GM21515 (cell line): ENCODE results near the gene PRKD2.
A peak's percentile ranks its signal among the peaks of the same experiment; 100 is the strongest.

Experiments
- ATAC-seq: cut with Tn5 transposase; IDR thresholded peaks from one replicate; pipeline ENCODE4 v1.9.1; 2021; ENCODE audit not compliant: unreplicated experiment

Gene PRKD2

DNA sequence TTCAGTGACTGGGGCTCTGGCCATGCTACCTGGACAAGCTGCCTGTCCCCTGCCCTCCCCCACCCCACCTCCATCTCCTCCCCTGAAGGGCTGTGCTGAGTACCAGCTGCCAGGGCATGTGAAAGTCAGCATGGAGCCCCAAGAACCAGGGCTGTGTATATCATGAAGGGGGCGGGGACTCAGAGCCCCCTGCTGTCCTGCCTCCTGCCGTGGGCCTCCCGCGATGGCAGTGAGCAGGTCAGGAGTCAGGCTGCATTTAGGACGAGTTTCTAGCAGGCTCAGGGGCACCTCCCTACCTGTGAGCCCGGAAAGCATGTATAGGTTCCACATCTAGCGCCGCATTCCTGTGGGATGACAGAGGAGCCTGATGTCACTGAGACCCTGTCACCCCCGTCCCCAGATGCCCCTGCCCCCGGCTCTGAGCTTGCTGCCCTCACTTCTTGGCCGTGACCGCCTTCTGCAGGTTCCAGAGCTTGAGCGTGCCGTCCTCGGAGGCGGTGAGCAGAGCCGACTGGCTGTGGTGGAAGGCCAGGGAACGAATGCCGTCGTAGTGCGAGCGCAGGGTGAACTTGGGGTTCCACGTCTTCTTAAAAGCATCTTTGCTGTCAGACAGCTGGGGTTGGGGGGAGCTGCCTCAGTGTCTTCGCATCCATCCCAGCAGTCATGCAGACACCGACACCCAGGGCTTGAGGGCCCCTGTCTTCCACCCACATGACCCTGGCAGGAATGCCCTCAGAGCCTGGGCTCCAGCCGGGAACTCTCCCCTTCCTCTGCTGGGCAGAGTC, 8.3 kb upstream of the PRKD2 start:
- ATAC-seq, result no peak

DNA sequence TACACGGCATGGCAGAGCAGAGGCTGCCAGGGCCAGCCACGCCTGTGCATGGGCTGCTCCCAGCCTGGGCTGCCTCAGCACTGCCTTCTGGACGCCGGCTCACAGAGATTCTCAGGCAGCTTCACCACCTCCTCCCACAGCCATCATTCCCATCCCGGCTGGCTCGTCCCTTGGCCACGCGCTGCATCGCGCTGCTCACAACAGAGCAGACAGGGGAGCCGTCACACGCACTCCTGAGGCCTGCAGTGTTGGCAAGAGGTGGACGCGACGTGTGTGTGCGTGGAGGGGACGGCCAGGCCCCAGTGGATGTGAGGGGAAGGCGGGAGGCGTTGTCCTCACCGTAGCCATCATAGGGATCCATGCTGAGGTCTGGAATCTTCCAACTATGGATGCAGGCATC, 7.6 kb upstream of the PRKD2 start:
- ATAC-seq, result no peak

DNA sequence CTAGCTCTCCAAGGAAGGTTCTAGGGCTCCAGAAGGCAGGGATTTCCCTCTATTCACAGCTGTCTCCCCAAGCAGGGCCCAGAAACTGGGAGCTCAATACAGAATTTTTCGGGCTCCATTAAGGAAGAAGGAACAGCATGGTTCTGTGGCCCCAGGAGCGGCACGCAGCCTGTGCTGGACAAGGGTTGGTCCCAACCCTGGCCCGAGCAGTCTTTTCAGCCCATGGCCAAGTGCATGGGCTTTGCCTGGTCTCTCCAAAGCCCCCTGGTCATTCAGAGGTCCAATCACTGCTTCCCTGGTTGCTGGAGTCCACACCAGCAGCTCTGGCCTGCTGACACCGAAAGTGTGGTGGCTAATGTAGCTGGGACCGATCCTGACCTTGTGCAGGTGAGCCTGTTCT, 6.6 kb upstream of the PRKD2 start:
- no peak for ATAC-seq

DNA sequence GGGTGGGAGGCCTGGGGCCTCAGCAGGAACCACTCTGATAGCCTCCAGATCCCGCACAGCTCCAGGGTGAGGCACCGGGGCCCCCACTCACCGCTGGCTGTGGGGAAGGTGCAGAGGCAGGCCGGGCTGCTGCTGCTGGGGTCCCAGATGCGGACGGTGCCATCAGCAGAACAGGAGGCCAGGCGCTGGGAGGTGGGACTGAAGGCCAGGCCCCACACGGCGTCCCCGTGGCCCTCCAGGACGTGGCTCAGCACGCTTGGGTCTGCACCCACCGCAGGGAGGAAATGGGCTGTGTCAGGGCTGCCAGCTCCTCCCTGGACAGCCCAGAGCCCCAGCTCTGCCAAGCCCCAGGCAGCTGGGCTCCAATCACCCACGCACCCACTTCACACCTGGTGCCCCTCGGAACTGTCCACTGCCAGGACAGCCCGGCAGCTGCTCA, 6.1 kb upstream of the PRKD2 start:
- ATAC-seq, result no peak

DNA sequence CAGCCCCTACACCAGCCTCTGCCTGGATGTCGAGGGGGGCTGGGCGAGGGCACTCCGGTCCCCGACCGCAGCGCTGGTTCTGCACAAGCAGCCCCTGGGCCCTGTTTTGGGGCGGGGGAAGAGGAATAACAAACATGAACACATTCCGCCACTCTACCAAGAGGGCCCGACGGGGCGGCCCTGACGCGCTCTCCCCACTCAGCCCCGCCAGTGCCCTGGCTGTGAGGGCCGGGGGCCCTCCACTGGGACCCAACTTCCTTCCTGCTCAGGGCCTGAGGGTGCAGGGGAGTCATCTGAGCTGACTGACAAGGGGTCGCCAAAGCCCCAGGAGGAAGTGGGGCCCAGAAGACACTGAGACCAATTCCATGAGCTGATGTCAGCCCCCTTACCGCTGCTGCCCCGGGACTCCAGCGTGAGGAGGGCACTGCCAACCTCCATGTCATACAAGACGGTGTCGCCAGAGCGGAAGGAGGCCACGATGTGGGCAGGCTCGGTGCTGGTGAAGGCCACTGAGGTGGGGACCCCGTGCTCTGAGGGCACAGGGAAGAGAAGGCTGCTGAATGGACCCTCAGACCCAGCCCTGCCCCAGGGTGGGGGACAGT, 5.6 kb upstream of the PRKD2 start:
- no peak for ATAC-seq

DNA sequence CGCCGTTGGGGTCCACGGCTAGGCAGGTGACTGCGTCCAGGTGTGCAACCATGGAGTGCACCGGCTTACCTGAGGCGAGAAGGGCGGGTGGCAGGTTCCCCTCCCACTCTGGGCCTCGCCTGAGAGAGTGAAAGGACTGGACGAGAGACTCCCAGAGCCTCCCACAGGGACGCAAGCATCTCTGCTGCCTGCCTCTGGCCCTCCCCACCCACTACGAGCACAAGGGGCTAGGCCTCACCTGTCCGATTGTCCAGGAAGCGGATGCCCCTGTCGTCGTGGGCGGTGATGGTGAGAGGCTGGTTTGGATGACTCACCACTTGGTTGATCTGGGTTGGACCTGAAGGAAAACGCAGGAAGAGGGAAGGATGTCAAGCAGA, 5.1 kb upstream of the PRKD2 start:
- ATAC-seq, result no peak

DNA sequence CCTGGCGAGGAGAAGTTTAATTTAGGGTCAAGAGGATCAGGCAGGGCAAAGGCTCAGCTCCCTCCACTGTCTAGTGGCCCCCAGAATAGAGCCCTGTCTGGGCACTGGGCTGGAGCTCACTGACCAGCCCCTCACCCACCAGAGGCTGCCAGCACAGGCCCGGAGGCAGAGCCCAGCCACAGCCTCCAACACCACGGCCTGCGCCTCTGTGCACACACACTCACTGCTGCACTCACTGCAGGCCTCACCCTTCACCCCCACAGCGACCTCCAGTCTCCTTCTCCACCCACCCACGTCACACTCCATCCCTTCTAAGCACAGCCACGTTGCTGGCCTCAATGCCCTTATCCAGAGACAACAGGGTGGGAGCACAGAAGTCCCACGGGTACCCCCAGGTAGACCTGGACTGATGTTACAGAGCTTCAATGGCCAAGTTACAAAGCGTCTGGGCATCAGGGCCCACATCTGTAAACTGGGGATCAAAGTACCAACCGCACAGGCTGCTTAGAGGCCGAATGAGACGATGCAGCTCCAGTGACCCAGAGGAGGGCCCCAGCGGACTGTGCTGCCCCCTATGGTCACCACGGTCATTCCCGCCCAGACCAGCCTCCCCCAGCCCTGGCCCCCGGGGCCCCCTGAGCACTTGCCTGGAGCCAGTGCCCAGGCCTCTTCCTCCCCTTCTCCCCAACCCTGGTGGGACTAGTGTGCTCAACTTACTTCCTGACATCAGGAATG, 4.5 kb upstream of the PRKD2 start:
- ATAC-seq, result no peak

DNA sequence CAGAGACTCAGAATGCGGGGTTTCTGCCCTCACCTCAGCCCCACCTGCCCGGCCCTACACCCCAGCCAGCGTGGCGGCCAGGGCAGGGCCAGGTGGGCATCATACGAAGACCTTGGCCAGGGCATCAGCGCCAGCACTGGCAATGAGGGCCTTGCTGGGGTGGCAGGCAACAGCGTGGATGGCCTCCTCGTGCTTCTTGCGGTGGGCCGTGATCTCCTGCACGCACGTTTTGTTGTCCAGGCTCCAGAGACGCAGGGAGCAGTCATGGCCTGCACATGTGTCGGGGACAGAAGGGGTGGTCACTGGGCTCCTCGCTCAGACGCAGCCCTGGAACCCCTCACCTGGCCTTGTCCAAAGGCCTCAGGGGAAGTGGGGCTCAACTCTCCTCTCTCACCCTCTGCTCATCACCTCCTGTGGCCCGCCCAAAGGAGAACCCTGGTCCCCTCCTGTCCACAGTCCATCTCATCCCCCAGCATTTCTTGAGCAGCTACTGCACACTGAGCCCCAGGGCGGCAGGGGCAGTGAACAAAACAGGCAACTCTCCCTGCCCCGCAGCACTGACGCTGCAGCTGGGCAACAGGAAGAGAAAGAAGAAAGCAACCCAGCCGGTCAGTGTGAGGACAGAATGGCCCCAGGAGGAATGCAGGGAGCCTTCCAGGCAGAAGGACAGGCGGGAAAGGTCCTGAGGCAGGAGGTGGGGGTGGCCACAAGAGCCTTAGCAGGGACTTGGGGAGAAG, 3.8 kb upstream of the PRKD2 start:
- no peak for ATAC-seq

DNA sequence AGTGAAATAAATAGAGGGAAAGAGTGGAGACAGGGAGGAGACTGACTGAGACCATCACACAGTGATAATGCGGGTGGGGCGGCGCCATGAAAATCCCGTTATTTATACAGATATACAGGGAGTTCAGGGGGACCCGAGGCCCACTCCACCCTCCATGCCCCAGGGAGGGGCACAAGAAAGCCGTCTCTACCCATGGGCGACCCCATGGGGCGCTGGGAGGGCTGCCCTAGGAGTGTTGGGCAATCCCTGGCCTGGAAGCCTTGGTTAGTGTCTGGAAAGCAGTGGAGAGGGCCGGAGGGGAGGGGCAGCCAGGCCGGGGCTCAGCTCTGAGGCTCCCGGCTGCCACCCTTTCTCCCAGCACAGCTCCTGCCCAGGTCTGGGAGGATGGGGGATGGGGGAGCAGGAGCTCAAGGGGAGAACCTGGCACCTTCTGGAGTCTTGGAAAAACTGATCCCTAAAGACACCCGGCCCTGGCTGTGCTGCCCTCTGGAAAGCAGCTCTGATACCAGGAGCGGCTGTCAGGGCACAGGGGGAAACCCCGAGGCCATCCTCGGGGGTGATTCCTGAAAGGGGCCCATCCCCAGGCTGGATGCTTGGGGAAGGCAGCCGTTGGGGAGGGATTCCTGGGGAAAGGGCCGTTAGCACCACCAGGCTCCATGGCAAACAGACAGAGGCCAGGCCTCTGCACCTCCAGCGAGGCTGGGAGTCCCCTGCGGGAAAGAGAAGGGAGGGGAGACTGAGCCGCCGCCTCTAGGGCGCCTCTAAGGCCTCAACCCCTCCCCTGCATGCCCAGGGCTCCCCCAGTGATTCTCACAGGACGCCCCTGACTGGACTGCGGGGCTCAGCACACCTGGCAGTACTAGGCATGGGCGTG, 3.0 kb upstream of the PRKD2 start:
- ATAC-seq, result no peak

DNA sequence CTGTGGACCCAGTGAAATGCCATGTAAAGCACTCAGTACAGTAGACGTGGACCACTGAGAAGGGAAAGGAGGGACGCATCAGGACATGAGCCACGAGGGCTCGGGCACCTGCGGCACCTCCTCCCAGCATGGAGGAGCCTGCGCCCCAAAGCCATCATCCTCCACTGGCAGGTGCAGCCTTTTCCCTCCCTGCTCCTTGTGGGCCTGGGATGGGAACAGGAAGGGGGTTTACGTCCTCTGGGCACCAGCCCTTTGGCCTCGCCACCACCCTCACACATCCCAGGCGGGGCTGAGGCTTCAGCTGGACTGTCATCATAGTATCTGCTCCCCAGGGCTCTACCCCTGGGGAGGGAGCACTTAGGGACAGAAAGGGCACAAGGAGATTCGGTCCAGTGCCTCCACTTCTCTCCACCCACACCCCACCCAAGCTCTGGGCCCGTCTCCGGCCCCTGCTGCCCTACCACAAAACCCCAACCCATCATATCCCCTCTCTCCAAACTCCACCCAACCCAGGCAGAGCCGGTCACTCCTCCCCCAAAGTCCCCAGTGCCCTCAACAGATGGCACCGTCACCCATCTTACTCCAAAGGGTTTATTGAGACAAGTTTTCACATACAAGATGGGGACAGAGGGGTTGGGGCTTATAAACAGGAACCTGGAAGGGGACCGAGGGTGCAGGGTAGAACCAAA, 2.2 kb upstream of the PRKD2 start:
- no peak for ATAC-seq

DNA sequence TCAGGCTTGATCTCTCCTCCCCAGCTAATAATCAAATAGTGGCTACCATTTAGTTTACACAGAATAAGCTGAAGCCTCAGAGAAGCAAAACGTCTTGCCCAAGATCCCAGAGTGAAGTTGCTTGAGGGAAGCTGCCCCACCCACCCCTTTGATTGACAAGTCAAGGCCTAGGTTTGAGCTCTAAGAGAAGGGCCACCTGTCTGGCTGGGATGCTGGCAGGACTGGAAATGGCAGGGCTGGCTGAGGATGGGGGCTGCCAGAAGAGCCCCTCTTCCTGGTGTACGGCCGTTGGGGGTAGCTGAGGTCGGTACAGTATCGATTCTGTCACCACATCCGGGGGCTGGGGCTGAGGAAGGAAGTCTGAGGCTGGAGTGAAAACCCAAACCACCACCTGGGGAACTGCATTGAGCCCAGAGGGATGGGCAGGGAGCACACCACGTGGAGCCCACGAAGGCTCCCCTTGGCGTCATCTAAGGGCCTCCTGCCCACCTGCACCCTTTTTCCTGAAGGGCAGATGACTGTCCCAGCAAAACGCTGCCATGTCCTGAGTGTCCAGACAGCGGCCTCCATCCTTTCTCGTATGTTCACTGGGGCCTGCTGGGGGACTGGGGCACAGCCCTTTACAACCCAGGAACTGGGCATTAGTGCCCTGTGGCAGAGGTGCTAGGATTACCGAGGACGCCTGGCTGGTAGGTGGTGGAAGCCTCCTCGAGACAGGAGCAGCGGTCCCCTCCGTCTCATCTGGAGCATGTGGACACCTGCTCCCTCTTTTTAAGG, 1.4 kb upstream of the PRKD2 start:
- no peak for ATAC-seq

DNA sequence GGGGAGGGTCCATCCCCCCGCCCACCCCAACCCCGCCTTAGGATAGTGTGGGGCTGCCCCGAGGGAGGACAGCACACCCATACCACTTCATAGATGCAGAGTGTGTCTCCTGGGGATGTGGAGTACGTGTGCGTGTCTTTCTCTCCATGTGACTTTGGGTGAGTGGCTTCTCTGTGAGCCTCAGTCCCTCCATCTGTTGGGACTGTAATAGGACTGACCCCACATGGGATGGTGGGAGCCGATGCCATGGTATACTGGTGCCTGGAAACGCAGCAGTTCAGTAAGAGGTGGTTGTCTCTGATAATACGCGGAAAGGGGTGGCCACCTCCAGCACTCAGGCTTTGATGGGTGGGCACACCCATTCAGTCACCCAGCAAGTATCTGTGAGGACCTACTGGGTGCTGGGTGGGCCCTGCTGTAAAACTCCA, 816 bp upstream of the PRKD2 start:
- no peak for ATAC-seq

DNA sequence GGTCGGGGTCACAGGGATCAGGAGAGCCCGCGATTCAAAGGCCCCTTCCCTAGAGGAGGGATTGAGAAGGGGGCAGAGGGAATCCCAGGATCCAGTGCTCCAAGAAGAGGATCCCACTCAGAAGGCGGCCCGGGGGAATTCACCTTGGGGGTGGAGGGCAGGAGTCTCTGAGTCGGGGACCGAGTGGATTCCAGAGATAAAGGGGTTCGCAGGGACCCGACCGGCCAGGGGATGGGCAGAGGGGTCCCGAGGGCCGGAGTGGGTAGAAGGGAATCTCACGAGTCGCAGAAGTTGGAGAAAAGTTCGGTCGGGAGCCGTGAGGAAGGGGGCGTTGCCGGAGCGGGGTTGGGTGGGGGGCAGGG, 261 bp downstream of the PRKD2 start:
- no peak for ATAC-seq

DNA sequence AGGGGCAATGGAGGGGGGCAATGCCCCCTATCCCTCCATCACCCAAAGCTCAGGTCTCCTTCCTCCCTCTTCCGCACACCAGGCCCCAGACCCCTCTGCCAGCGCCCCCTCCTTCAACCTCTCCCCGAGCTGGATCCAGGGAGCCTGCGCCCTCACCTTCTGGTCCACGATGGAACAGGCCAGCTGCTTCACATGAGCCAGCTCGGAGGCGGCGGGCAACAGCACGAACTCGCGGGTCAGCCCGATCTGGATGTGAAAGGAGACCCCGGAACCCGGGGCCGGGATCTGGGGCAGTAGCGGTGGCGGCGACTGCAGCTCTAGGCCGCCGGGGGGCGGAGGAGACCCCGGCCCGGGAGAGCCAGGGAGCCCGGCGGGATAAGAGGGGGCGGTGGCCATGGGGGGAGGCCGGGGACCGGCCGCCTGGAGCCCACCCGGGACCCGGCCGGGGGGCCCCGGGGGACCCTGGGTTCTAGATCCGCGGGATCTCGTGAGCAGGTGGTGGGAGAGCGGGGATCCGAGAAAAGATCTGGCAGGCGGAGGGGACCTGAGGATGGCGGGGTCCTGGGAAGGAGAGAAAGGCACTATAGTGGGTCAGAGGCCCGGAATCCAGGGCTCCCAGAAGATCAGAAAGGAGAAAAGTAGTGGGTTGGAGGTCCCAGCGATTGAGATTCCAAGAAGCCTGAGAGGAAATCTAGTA, 791 bp downstream of the PRKD2 start:
- no peak for ATAC-seq

DNA sequence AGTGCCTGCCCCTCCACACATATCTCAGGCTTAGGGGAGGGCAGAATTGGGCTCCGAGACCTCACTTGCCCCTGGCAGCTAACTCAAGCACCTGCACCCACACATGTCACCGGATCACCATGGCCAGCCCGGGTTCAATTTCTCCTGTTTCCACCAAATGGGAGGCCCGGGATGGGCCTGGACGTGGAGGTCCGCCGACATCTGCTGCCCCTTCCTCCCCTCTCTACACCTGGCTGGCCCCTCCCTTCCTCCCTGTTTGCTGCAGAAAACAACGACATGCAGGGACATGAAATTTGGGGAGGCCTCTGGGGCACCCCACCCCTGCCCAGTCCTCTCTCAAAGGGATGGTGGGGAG, 1.3 kb downstream of the PRKD2 start:
- no peak for ATAC-seq

DNA sequence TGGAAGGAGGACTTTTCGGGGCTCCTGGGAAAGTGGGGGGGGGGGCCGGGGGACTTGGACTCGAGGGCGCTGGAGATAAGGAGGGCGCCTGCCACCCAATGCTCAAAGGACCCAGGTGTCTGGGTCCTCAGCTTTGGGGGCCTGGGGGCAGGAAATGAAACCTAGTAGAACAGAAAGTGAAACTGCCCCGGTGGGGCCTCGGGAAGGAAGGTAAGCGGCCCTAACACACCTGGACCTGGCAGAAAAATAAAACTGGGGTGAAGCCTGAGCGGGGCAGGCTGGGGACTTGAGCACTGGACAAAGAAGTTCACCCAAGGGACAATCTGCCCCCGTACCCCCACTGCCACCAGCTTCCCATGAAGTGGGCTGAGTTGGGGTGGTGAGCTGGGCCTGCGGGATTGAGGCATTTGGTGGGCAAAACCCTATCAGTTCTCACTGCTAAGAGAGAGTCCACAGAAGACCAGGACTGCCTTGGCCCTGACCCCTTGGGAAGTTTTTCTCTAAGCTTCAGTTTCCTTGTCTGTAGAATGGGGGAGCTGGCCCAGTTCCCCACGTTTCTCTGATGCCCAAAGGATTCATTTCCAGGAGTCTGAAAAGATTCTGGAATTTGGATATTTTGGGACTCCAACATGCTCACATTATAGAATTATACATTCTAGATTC, 2.3 kb downstream of the PRKD2 start:
- ATAC-seq, result peak; percentile 28

DNA sequence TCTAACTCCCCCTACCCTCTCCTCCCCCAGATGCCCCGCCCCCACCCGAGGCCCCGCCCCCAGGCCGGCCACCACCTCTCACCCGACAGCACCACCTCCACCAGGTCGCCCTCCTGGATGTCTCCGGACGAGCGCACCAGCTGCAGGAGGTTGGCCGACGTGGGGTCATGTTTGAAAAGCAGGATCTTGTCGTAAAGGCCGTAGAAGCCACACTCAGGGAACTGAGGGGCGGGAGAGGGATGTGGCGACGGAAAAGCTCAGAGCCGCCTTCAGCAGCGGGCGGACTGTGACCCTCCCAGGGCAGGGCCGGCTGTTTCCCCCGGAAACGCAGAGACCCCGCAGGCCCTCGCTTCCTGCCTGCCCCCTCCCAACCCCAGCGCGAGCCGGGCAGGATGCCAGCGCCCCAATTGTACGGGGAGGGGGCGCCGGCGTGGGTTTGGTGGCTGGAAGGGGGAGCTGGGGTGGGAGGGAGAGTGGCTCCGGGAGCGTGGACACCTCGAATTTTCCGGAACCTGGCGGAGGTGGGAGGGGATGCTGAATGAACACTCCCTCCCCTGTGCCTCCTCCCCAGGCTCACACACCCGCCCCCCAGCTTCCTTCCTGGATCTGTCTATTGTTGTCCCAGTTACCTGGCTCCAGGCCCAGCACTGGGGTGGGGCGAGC, 3.0 kb downstream of the PRKD2 start:
- ATAC-seq, result no peak
